ENCODE measurements around the gene ABLIM3. TPM values are rescaled to one million over a fixed set of nuclear protein-coding genes. Genes with fewer than 3 reads are reported as not detected.

ABLIM3 gene
- total RNA-seq, 1 donor from 2014 or later = 3.7 TPM

GRCh38 chr5:149220750-149221149 lies 79.5 kb downstream of the ABLIM3 start:
- DNase-seq (ENCODE audit: low read depth) (no peak), FAIRE-seq (peak; percentile 43)
- Histone ChIP-seq H3K36me3 (ENCODE audit: control insufficient read depth, insufficient read depth, low read length) (no peaks in the 10 kb centered on the region), H3K27me3 (ENCODE audit: control insufficient read depth, insufficient read depth, low read length) (no peaks in the 10 kb centered on the region), H3K4me3 (ENCODE audit: low read depth, low read length) (no peak overlapping the region)
- TF ChIP-seq CTCF (IDR thresholded peaks at IDR 0.05; ENCODE audit: insufficient read depth, low read length, severe bottlenecking) = no peak

- FAIRE-seq (peak; percentile 7), DNase-seq (ENCODE audit: low read depth) (no peak)
- TF ChIP-seq CTCF (IDR thresholded peaks at IDR 0.05; ENCODE audit: insufficient read depth, low read length, severe bottlenecking) = no peak
- Histone ChIP-seq H3K4me3 (ENCODE audit: low read depth, low read length) (no peak overlapping the region), H3K27me3 (ENCODE audit: control insufficient read depth, insufficient read depth, low read length) (no peaks in the 10 kb centered on the region), H3K36me3 (ENCODE audit: control insufficient read depth, insufficient read depth, low read length) (no peaks in the 10 kb centered on the region)
These were observed 80.0 kb downstream of the ABLIM3 start for GRCh38 chr5:149221326-149221725.

GRCh38 chr5:149221731-149222342 lies 80.5 kb downstream of the ABLIM3 start:
- Histone ChIP-seq H3K36me3 (ENCODE audit: control insufficient read depth, insufficient read depth, low read length) (no peaks in the 10 kb centered on the region), H3K27me3 (ENCODE audit: control insufficient read depth, insufficient read depth, low read length) (no peaks in the 10 kb centered on the region), H3K4me3 (ENCODE audit: low read depth, low read length) (no peak overlapping the region)
- no peak for TF ChIP-seq CTCF (IDR thresholded peaks at IDR 0.05; ENCODE audit: insufficient read depth, low read length, severe bottlenecking)
- DNase-seq (ENCODE audit: low read depth) = no peak
- no peak for FAIRE-seq

GRCh38 chr5:149223081-149223848 lies 82.0 kb downstream of the ABLIM3 start:
- Histone ChIP-seq H3K36me3 (ENCODE audit: control insufficient read depth, insufficient read depth, low read length) (no peaks in the 10 kb centered on the region), H3K4me3 (ENCODE audit: low read depth, low read length) (no peak overlapping the region), H3K27me3 (ENCODE audit: control insufficient read depth, insufficient read depth, low read length) (no peaks in the 10 kb centered on the region)
- no peak for TF ChIP-seq CTCF (IDR thresholded peaks at IDR 0.05; ENCODE audit: insufficient read depth, low read length, severe bottlenecking)
- DNase-seq (ENCODE audit: low read depth) = no peak
- no peak for FAIRE-seq

- DNase-seq (ENCODE audit: low read depth) (no peak), FAIRE-seq (no peak)
These were observed 83.0 kb downstream of the ABLIM3 start for GRCh38 chr5:149224282-149224681.

More at GRCh38 chr5:149224282-149224681, 83.0 kb downstream of the ABLIM3 start:
- Histone ChIP-seq H3K27me3 (ENCODE audit: control insufficient read depth, insufficient read depth, low read length) (no peaks in the 10 kb centered on the region), H3K4me3 (ENCODE audit: low read depth, low read length) (no peak overlapping the region), H3K36me3 (ENCODE audit: control insufficient read depth, insufficient read depth, low read length) (no peaks in the 10 kb centered on the region)
- no peak for TF ChIP-seq CTCF (IDR thresholded peaks at IDR 0.05; ENCODE audit: insufficient read depth, low read length, severe bottlenecking)
